ENCODE results near the gene ITM2C. TPM values are rescaled to one million over a fixed set of nuclear protein-coding genes. Genes with fewer than 3 reads are reported as not detected.

The ITM2C gene
- total RNA-seq, 1 donor from 2014 or later: 88.1 TPM

DNA sequence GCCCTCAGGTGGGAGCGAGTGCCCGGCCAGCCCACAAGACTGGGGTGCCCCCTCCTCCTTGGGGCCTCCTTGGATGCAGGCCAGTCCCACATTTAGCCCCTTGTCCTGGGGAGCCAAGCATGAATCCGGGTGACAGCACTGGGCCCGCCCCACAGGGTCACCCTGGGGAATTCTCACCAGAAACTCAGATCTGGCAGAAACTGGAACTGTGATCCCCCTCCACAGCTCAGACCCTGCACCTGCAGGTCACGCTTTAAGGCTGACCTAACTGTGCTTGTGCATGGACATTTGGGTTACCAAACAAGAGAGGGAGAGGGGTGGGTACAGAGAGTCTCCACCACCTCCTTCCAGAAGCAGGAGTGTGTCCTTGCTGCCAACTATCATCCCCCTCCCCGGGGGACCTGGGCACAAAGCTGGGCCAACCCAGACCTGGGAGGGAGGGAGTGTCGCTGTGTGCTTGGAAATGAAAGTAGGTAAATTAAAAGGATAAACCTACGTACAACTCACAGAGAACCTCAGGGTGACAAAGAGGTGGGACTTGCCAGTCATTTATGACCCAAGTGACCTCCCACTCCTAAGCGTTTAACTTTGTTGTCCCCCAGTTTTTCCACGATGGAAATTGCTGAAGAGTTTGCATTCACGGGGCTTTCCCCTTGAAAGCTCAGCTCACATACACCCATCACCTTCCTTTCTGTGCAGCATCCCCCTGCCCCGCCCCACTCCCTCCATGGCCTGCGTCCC, 9.1 kb downstream of the ITM2C start:
- no peak for DNase-seq

DNA sequence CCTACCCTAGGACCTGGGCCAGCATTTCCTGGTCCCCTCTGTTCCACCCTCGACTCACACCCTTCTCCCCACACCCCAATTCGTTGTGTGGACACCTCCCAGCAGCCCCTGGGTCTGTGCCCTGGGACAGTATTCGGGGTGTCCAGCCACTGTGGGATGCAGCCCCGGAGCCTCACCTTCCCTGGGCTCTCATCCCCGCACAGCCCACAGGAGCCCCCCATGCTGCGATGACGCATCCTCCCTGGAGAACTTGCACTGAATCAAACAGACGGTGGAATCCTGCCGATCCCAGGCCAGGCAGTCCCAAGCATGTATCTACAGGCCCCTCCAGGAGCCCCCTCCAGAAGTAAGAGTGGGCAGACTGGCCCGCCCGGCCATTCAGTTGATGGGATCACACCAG, 9.7 kb downstream of the ITM2C start:
- no peak for DNase-seq

DNA sequence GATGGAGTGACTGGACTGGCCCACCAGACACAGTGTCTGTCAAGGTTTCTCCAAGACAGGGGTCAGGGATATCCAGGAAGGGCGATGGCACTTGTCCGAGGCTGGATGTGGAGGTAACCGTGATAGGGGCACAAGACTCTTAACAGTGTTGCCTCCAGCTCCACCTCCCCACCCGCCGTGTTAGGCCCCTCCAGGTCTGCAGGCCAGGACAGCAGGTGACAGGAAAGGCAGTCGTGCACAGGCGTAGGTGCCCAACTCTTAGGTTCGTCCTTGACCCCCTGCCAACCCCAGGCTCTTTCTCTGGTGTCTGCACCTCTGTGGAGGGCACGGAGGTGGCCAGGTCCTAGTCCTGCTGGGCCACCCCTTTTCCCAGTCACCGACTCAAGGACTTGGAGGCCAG, 10.1 kb downstream of the ITM2C start:
- no peak for DNase-seq

DNA sequence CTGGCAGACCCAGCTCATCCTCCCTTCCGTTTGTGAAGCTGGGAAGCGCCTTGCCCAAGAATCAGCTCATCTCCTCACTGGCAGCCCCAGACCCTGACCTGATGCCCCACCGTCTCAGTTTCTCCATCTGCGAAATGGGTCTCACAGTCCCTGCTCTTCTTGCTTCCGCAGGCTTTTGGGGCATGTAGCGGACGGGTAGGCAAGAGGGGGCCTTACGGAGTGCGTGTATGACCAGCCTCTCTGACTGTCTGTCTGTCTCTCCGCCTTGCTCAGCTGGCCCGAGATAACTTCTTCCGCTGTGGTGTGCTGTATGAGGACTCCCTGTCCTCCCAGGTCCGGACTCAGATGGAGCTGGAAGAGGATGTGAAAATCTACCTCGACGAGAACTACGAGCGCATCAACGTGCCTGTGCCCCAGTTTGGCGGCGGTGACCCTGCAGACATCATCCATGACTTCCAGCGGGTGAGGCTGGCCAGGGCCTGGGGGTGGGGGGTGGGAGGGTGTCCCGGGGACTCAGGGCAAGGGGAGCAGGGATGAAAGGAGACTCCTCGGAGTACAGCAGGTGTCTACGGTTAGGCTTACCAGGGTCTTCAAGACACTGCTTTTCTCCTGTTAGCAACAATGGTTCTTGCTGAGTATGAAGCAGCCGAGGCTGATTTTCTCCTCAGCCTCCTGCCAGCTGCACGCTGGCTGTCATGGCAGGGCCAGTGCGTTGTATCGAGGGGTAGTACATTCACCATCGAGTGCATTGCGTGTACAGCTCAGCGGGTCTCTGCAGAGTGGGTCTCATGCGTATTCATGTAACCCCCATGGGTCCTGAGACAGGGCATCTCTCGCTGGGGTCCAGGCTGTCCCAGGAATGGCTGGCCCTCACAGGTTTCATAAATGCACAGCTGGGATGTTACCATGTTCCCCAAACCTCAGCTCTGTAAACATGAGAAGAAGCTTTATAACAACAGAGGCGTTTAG, 10.9 kb downstream of the ITM2C start:
- DNase-seq: no peak

DNA sequence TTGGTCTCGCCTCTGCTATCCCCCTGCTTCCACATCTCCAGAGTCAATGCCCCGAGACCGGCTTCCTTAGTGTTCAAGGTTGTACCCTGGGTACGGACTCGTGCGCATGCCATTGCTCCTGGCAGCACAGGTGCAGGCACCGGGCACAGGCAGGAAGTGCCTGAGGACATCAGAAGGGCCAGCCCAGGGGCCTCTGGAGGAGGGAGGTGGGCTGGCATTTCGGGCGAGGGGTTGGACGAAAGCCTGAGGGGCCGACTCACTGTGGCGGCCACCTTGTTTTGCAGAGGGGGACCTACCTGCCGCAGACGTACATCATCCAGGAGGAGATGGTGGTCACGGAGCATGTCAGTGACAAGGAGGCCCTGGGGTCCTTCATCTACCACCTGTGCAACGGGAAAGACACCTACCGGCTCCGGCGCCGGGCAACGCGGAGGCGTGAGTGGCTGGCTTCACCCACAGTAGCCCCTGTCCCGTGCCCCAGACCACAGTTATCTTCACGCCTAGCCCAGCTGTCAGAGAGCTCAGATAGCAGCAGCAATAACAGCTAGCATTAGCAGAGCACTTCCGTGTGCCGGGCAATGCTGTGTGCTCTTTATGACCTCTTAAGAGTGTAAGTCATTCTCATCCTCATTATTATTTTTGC, 12.5 kb downstream of the ITM2C start:
- DNase-seq: no peak

DNA sequence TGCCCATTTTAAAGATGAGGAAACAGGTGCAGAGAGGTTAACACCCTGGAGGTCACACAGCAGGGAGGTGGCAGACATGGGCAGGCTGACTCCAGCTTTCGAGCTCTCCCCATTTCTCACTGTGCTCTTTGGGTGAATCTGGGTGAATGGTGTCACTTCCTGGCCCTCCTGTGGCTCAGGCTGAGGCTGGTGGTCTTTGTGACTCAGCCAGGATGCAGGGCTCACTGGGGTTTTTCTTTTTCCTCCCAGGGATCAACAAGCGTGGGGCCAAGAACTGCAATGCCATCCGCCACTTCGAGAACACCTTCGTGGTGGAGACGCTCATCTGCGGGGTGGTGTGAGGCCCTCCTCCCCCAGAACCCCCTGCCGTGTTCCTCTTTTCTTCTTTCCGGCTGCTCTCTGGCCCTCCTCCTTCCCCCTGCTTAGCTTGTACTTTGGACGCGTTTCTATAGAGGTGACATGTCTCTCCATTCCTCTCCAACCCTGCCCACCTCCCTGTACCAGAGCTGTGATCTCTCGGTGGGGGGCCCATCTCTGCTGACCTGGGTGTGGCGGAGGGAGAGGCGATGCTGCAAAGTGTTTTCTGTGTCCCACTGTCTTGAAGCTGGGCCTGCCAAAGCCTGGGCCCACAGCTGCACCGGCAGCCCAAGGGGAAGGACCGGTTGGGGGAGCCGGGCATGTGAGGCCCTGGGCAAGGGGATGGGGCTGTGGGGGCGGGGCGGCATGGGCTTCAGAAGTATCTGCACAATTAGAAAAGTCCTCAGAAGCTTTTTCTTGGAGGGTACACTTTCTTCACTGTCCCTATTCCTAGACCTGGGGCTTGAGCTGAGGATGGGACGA, 13.2 kb downstream of the ITM2C start:
- no peak for DNase-seq

DNA sequence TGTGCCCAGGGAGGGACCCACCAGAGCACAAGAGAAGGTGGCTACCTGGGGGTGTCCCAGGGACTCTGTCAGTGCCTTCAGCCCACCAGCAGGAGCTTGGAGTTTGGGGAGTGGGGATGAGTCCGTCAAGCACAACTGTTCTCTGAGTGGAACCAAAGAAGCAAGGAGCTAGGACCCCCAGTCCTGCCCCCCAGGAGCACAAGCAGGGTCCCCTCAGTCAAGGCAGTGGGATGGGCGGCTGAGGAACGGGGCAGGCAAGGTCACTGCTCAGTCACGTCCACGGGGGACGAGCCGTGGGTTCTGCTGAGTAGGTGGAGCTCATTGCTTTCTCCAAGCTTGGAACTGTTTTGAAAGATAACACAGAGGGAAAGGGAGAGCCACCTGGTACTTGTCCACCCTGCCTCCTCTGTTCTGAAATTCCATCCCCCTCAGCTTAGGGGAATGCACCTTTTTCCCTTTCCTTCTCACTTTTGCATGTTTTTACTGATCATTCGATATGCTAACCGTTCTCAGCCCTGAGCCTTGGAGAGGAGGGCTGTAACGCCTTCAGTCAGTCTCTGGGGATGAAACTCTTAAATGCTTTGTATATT, 14.0 kb downstream of the ITM2C start:
- no peak for DNase-seq

DNA sequence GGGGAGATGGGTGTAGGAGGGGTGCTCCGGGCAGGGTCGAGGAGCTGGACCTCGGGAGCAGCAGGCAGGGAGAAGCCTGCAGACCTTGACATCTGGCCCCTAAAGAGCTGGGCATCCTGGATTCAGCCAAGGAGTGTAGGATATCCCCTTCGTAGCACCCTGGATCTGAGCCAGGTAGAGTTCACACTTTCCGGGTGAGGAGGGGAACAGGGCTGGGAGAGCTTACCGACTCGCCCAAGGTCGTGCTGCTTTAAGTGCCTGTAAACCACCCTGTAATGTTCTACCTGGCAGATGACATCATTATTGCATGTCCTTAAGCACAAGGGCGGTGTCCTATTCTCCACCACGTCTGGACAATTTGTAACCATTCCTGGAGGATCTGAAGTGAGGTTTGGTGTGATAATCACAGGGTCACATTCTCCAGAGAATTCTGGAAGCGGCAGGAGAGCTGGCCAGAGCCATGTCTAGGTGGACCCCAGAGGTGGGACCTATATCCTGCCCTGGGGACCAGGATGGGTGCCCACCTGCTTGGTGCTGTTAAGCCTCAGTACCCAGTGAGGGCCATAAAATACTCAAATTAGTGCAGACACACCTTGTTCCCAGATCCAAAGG, 14.6 kb downstream of the ITM2C start:
- no peak for DNase-seq

DNA sequence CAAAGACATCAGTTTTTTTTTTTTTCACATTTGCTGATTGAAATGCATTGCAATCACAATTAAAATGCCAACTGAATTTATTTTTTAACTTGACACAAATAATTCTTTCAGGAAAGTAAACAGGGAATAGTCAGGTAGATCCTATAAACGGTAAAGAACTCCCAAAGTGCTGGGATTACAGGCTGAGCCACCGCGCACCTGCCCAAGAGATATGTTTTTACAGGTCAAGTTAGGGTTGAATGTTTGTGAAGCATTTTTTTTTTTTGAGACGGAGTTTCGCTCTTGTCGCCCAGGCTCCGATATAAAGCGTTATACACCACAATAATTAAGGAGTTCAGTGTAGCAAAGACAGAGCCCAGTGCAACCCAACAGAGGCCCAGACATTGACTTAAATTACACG, 15.1 kb downstream of the ITM2C start:
- no peak for DNase-seq

DNA sequence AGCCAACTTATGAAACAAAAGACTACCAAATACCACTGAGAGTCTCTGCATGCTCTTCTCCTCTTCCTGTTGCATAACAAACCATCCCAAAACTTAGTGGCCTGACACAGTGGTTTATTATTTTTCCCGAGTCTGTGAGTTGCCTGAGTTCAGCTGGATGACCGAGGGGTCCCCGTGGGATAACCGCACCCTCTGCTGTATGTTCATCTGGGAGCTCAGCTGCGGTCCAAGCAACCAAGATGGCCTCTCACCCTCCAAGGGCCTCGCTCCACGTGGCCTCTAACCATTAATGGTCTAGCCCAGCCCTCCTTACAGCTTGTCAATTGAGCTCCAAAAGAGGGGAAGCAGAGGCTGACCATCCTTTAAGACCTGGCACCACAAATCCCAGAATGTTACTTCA, 17.1 kb downstream of the ITM2C start:
- no peak for DNase-seq

DNA sequence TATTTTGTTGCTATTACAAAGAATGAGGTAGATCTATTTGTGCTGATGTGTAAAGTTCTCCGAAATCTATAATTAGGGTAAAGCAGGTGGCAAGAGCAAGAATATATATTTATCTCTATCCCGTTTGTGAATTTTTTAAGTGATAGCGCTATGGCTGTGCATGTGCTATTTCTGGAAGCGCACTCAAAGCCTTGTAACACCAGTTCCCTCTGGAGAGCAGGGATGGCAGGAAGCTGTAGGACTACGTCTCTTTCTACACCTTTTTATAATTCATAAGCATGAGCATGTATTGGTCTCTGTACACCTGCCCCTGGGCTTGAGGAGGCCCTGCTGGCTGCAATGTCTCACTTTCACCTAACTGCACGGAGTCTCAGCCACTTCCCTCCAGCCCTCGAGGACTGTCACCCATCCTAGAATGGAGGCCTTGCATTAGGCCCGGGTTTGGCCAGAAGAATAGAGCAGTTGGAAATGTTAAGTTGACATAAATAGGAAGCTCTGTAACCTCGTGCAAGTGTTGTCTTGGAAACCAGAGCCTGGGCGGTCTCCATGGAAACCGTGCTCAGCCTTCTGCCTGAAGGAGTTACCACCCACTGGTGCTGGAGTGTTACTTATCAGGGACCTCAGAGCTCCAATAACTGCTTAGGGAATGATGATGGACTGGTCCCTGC, 20.9 kb downstream of the ITM2C start:
- DNase-seq: peak; percentile 76

DNA sequence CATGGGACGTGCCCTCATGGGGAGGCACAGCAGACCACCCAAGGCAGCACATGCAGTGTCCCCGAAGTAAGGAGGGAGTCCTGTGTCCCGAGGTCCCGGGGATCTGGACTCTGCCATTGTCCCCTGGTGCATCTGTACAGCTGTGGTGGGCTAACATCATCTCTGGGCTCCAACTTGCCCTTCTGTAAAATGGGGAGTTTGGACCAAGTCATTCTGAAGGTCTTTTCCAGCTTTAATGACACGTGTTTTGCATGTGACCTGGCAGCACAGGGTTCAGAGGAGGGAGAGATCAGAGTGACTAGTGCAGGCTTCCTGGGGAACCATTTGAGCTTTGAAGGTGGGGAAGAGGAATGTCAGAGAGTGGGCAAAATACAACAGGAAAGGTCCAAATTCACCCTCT, 21.5 kb downstream of the ITM2C start:
- no peak for DNase-seq

DNA sequence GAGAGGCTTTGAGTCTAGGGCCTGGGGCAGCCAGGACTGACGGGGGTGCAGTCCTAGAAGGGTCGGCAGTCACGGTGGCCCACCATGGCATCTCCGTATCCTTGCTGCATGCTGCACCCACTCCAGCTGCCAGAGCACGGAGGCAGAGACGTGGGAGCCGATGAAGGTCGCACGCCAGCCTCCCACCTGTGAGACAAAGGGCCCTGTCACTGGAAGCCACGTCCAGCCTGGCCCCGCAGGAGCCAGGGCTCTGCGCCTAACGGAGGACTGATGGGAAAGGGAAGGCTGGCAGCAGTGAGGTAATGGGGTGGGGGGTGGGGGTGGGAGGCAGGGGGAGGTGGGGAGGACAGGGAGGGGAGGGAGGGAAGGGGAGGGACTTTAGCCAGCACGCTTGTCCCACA, 21.9 kb downstream of the ITM2C start:
- no peak for DNase-seq

DNA sequence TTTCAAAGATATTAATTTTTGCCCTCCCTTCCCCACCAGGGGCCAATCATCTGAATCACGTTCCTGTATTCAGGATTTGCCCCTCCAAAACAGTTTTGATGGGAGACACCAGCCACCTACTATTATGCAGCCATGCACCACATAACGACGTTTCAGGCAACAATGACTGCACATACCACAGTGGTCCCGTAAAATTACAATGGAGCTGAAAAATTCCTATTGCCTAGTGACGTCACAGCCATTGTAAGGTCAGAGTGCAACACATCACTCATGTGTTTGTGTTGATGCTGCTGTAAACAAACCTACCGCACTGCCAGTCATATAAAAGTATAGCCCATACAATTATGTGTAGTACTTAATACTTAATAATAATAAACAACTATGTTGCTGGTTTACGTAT, 22.6 kb downstream of the ITM2C start:
- DNase-seq: no peak

DNA sequence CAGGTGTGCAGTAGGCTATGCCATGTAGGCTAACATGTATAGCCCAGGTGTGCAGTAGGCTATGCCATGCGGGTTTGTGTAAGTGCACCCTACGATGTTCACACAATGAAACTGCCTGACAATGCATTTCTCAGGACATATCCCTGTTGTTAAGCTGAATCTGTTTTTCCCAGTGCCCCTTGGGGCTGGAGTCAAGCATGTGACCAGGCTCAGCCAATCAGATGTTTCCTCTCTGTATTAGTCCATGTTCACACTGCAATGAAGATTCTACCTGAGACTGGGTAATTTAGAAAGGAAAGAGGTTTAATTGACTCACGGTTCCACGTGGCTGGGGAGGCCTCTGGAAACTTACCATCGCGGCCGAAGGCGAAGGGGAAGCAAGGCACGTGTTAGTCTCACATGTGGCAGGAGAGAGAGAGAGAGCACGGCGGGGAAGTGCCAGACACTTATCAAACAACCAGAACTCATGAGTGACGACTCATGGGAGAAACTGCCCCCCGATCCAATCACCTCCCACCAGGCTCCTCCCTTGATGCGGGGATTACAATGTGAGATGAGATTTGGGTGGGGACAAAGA, 24.2 kb downstream of the ITM2C start:
- DNase-seq: no peak

DNA sequence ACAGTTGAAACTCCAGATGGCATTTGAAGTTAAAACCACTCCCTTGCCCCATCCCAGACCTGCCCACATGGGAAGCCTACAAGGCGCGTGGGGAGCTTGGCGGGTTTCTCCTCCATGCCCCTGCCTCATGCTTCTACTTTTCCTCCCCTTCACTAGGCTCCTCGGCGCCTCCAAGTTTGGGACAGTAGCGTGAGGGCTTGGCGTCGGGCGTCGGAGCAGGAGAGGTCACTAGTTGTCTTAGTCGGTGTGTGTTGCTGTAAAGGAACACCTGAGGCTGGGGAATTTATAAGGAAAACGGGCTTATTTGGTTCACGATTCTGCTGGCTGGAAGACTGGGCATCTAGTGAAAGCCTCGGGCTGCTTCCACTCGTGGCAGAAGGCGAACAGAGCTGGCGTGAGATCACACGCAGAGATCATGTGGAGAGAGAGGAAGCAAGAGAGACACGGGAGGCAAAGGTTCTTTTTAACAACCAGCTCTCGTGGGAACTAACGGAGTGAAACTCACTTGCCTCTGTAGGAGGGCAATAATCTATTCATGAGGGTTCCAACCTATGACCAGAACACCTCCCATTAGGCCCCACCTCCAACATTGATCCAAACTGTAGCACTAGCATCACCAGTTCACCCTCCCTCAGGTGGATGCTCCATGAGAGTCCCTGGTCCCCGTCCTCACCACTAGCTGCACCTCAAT, 25.3 kb downstream of the ITM2C start:
- no peak for DNase-seq

DNA sequence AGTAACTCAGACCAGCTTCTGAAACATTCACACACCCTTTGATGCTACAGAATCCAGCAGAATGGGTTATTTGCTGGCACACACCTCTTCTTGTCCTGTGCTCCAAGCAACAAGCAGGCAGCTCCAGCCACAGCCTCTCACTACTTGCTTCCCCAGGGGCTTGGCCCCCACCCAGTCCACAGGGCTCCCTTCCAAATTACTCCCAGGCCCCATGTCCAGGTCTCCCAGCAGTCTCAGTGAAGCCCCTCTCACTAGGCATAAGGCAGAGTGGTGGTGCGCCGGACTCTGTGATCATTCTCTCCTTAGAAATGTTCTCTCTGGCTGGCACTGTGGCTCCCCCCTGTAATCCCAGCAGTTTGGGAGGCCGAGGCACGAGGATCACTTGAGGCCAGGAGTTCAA, 25.9 kb downstream of the ITM2C start:
- no peak for DNase-seq

DNA sequence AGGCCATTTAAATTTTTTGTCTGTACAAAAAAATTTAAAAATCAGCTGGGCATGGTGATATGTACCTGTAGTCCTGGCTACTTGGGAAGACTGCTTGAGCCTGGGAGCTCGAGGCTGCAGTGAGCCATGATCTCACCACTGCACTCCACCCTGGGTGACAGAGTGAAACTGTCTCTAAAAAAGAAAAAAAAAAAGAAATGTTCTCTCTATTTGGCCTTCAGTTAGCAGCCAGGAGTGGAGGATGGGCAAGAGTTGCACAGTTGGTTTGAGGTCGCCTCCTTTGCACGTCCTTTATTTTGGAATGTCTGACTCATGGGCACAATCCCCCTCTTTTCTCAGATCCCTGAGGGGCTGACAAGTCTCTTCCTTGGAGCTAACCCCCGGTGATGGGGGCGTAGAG, 26.3 kb downstream of the ITM2C start:
- no peak for DNase-seq

DNA sequence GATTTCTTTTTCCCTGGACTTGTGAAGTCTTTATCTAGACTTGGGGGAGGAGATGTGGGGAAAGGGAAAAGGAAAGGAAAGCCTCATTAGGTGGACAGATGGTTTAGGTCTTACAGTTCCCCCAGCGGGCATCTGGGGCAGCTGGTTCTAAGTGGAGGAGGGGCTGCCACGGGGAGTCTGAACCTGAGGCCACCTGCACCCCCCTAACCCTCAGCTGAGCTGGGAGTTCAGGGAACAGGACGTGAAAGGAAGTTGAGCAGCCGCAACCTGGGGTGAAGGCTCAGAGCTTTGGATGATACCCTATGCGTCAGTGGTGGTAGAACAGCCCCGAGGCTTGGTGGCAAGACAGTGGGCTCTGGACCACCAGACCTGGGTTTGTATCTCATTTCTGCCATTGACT, 26.8 kb downstream of the ITM2C start:
- no peak for DNase-seq

DNA sequence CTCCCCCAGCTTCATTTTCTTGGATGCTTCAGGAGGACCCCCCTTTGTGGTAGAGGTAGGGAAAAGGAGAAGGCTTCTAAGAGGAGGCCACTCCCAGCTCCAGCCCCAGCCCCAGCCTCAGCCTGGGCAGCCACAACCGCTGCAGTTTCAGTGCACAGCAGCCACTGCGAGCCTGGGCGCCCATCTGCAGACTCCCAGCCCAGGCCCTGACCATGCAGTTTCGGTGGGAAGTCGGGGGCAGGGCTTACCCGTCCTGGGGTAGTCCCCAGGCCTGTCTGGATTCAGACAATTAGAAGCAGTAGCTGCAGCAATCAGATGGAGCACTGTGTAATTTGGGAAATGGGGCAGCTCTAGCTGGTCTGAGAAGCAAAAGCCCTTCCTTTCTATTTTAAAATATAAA, 28.6 kb downstream of the ITM2C start:
- no peak for DNase-seq

All from tongue (tissue), 2 donors.